K562 (cell line): ENCODE results near the gene MAGI1.

ENCODE experiments used
- AFF4 ChIP-seq: sonication (generic); formaldehyde crosslinking; IDR thresholded peaks from 2 replicates; pipeline ENCODE4 v1.8.0; 2023; ENCODE audit warnings: mild to moderate bottlenecking, missing genetic modification reagents
- ATF3 ChIP-seq, 2 experiments: fragments of 450-650 bp in 1 of 2; sonication (generic) in 1 of 2; formaldehyde crosslinking in 1 of 2; IDR thresholded peaks in 1 of 2; conservative IDR thresholded peaks in 1 of 2; 2 replicates each; pipeline versions ENCODE4 v1.6.1 to v1.8.1; 2016 to 2023; ENCODE audit warnings: mild to moderate bottlenecking in 2 of 2, moderate library complexity in 2 of 2, inconsistent platforms in 1 of 2, missing genetic modification reagents in 1 of 2
- BCLAF1 ChIP-seq, 2 experiments: fragments of 450-650 bp in 1 of 2; IDR thresholded peaks; 2 replicates each; pipeline ENCODE4 v1.6.1; 2011 to 2017; ENCODE audit warnings: low read depth in 2 of 2, antibody characterized with exemption in 1 of 2, borderline replicate concordance in 1 of 2, low read length in 1 of 2, mild to moderate bottlenecking in 1 of 2, mixed read lengths in 1 of 2; ENCODE audit not compliant: control insufficient read depth in 1 of 2
- COPS2 ChIP-seq: fragments of 450-650 bp; conservative IDR thresholded peaks from 2 replicates; pipeline ENCODE4 v1.6.1; 2016; ENCODE audit warnings: mild to moderate bottlenecking, moderate library complexity
- KDM5B ChIP-seq: fragments of 200-600 bp; sonication (generic); IDR thresholded peaks from 2 replicates; pipeline ENCODE4 v1.6.1; 2012; ENCODE audit warnings: low read depth, mild to moderate bottlenecking, moderate library complexity, low read length, control low read depth, inconsistent platforms; ENCODE audit not compliant: insufficient replicate concordance
- POLR2AphosphoS5 ChIP-seq: IDR thresholded peaks from 2 replicates; pipeline ENCODE4 v1.6.1; 2011; ENCODE audit warnings: mild to moderate bottlenecking, low read depth, low read length, moderate library complexity; ENCODE audit not compliant: control insufficient read depth, insufficient read depth
- RNF2 ChIP-seq: sonication (generic); IDR thresholded peaks from 2 replicates; pipeline ENCODE4 v1.6.1; 2016
- TF ChIP-seq, protein P1 (sequence below), 3 experiments: IDR thresholded peaks in 2 of 3; conservative IDR thresholded peaks in 1 of 3; 2 replicates each; pipeline ENCODE4 v1.5.1; 2011 to 2012; ENCODE audit warnings: low read length in 3 of 3, mild to moderate bottlenecking in 3 of 3, control low read depth in 2 of 3, improper control_type of control experiment in 1 of 3, inconsistent platforms in 1 of 3, low read depth in 1 of 3, mixed read lengths in 1 of 3, moderate library complexity in 1 of 3; ENCODE audit not compliant: insufficient read depth in 2 of 3

DNA sequence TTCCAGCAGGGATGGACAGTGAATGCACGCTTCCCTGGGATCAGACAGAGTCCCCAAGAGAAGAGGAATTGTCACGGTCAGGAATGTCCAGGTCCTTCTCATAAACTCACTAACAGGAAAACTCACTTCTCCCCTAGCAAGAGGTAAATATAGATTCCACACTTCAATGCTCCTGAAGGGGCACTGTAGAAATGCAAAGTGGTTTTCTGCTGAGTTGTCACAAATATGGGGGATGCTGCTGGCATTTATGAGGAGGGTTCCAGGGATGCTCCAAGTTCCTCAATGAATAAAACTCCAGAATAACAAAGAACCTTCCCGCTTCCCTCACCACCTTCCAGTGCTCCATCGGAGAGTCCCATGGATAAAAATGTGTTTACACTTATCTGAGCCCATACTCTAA is 423.4 kb downstream of the MAGI1 start:
- TF ChIP-seq, protein P1, sequence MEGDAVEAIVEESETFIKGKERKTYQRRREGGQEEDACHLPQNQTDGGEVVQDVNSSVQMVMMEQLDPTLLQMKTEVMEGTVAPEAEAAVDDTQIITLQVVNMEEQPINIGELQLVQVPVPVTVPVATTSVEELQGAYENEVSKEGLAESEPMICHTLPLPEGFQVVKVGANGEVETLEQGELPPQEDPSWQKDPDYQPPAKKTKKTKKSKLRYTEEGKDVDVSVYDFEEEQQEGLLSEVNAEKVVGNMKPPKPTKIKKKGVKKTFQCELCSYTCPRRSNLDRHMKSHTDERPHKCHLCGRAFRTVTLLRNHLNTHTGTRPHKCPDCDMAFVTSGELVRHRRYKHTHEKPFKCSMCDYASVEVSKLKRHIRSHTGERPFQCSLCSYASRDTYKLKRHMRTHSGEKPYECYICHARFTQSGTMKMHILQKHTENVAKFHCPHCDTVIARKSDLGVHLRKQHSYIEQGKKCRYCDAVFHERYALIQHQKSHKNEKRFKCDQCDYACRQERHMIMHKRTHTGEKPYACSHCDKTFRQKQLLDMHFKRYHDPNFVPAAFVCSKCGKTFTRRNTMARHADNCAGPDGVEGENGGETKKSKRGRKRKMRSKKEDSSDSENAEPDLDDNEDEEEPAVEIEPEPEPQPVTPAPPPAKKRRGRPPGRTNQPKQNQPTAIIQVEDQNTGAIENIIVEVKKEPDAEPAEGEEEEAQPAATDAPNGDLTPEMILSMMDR (IDR thresholded peaks at IDR 0.05 in 2 of 3, conservative IDR thresholded peaks at IDR 0.05 in 1 of 3; ENCODE audit: insufficient read depth in 2 of 3, low read depth in 1 of 3, low read length in 3 of 3): 0 out of 6 replicates have a peak, but pooled peaks of 1 of the 3 experiments have one; percentile 3
- TF ChIP-seq COPS2 (no peak), AFF4 (CRISPR knock-in tag) (no peak), RNF2 (no peak), KDM5B (no peak), ATF3 (IDR thresholded peaks at IDR 0.05) (no peak), ATF3 (CRISPR knock-in tag; conservative IDR thresholded peaks at IDR 0.05) (no peak), BCLAF1 (IDR thresholded peaks at IDR 0.05; ENCODE audit: borderline replicate concordance in 1 of 2, control insufficient read depth in 1 of 2, low read depth in 2 of 2, low read length in 1 of 2) (no peak), POLR2AphosphoS5 (no peak)
